Motor neuron (in vitro differentiated cells): ENCODE data around the gene ZNF474. TPM values are rescaled to one million over a fixed set of nuclear protein-coding genes. Genes with fewer than 3 reads are reported as not detected.

Source experiments
- ATAC-seq, 8 experiments: fragments of 200-7000 bp; cut with Tn5 transposase; replicated peaks in 6 of 8; 2 replicates each; pipeline ENCODE4 v1.8.0; 2021; ENCODE audit warnings: mild to moderate bottlenecking in 8 of 8, moderate library complexity in 8 of 8
- H3K27ac ChIP-seq, 2 donors: fragments of 250-450 bp; sonication (Bioruptor Pico); 2 replicates each; pipeline ENCODE4 v1.9.0; 2021; ENCODE audit warnings: antibody characterized with exemption in 2 of 2, mild to moderate bottlenecking in 2 of 2, moderate library complexity in 1 of 2
- H3K4me1 ChIP-seq, 2 donors: fragments of 250-450 bp; sonication (Bioruptor Pico); replicated peaks in 1 of 2; 2 replicates each; pipeline ENCODE4 v1.6.1; 2021; ENCODE audit warnings: antibody characterized with exemption in 2 of 2, mild to moderate bottlenecking in 2 of 2, moderate library complexity in 1 of 2
- H3K4me3 ChIP-seq, 5 donors: fragments of 250-450 bp; sonication (Bioruptor Pico); 2 replicates each; pipeline ENCODE4 v1.9.0; 2021; ENCODE audit warnings: antibody characterized with exemption in 5 of 5, mild to moderate bottlenecking in 5 of 5, moderate library complexity in 4 of 5
- WGBS, 10 experiments: fragments of 450-650 bp; shearing (Covaris generic); methylation state at CpG; one replicate each; pipeline ENCODE4 v1.0.0; 2022; 5-methylcytosine and 5-hydroxymethylcytosine counted together
- in situ Hi-C, 9 experiments: fragments of 400-800 bp; cut with MboI; loops; one replicate each; pipeline ENCODE4 v1.15.0; 2021; ENCODE audit warnings: low sequenced_read_pairs in 9 of 9, low pct_unique_long_range_greater_than_20kb in 2 of 9; ENCODE audit not compliant: unreplicated experiment in 9 of 9
- total RNA-seq, 8 experiments: library from RNA; unstranded; fragments of 300-600 nt; gene quantifications; 2 replicates each; pipeline versions ENCODE4 v1.2.3 to v1.2.4, GENCODE V29; 2022

ZNF474 gene
- total RNA-seq, 8 experiments from 2014 or later, result 0.21 to 15.9 (median 0.63) TPM

DNA sequence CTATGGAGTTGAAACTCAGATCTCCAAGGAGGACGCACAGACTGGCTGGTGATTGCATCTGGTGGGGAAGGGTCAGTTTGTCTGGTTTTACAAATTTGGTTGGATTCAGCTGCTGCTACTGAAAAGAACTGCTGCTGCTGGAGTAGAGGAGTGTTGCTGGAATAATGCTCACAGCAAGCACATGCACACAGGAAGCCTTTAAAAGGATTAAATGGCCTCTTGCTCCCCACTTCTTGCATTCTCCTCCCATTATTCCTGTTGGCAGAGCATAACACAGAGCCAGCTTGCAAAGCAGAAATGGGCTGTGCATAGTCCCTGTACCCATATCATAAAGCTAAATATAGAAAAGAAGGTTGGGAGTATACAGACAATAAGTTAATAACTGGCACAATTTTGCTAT lies 16.6 kb downstream of the ZNF474 start:
- Histone ChIP-seq H3K4me1 (no peaks in the 10 kb centered on the region), H3K4me3 (no peak overlapping the region), H3K27ac (no peak overlapping the region)
- in situ Hi-C loops, result no loop called here
- no peak for ATAC-seq
- 60 to 100% (median 75%) methylated on average over 1 of the region's 1 CpG; no CpG with 5 or more reads in 3 of the 10 experiments for WGBS, 10 experiments

DNA sequence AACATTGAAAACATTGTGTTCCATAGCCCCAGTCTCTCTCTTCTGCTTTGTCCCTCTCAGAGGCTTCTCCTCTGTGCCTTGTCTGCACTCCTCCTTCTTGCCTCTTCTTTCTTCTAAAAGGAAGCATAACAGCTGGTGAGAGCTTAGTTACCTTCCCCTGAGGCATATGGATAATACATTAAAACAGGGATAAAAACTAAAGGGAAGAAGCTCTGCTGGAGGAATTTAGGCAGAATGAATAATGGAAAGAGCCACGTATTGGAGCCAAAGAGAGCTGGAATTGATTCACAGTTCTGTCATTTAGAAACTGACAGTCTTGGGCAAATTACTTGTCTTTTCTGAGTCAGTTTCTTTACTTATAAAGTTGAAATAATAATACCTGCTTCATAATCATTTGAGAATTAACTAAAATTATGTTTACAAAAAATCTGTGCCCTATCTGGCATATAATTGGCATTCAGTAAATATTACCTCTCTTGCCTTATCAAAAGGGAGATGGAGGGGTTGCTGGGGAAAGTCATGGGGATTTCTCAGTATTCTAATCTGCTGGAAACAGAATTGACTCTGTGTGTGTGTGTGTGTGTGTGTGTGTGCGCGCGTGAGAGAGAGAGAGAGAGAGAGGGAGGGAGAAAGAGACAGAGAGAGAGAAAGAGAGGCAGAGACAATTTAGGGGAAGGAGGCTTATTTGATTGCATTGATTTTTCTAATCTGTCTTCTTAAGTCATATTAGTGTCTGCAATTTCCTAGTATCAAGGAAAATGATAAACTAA lies 20.2 kb downstream of the ZNF474 start:
- H3K4me3 ChIP-seq, result no peak overlapping the region
- no peak overlapping the region for H3K27ac ChIP-seq
- no peaks in the 10 kb centered on the region for H3K4me1 ChIP-seq
- WGBS, 10 experiments, result 0 to 75% (median 53%) methylated on average over 1 to 4 of the region's 4 CpGs; no CpG with 5 or more reads in 4 of the 10 experiments
- peak in 3 of 8 experiments; percentile 17 to 58 (median 32) for ATAC-seq
- in situ Hi-C loops, result no loop called here

DNA sequence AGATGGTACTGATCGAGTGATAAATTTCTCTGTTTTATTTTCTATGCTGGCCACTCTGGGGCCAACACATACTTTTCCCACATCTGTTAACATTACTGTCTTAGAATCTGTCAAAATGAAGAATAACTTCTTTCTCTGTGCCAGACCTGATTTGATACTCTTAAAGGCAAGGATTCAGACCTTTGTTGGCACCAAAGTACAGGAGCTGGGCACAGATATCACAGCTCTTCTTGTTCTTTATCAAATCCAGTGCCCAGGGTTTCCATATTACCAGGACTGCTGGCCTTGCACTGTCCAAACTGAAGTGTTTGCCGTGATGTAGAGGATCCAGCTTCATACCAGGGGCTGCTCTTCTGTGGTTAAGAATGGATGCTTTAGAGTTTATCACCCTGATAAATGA lies 20.9 kb downstream of the ZNF474 start:
- H3K4me3 ChIP-seq, result no peak overlapping the region
- H3K4me1 ChIP-seq, result no peaks in the 10 kb centered on the region
- in situ Hi-C loops, result no loop called here
- no peak overlapping the region for H3K27ac ChIP-seq
- peak in 3 of 8 experiments; percentile 36 to 81 (median 45) for ATAC-seq
- WGBS, 10 experiments, result 8 to 100% (median 70%) methylated on average over 1 to 2 of the region's 2 CpGs; no CpG with 5 or more reads in 3 of the 10 experiments

DNA sequence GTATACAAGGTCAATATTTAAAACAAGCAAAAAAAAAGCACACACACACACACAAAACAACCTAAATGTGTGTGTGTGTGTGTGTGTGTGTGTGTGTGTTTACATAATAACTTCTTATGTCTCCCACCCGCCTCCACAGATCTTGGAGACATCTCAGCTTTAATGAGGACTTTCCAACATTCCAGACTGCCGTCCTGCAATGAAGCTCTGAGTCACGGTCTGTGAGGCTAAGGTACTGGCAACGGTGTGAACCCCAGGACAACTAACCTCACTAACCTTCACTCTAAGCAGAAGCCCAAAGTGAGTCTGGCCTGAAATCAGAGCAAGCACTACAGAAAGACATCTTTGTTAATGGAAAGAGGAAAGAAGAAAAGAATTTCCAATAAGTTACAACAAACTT lies 22.3 kb downstream of the ZNF474 start:
- WGBS, 10 experiments, result 0 to 100% (median 69%) methylated on average over 1 to 3 of the region's 4 CpGs; no CpG with 5 or more reads in 4 of the 10 experiments
- no peaks in the 10 kb centered on the region for H3K4me1 ChIP-seq
- H3K4me3 ChIP-seq, result no peak overlapping the region
- no peak for ATAC-seq
- in situ Hi-C loops, result no loop called here
- no peak overlapping the region for H3K27ac ChIP-seq

DNA sequence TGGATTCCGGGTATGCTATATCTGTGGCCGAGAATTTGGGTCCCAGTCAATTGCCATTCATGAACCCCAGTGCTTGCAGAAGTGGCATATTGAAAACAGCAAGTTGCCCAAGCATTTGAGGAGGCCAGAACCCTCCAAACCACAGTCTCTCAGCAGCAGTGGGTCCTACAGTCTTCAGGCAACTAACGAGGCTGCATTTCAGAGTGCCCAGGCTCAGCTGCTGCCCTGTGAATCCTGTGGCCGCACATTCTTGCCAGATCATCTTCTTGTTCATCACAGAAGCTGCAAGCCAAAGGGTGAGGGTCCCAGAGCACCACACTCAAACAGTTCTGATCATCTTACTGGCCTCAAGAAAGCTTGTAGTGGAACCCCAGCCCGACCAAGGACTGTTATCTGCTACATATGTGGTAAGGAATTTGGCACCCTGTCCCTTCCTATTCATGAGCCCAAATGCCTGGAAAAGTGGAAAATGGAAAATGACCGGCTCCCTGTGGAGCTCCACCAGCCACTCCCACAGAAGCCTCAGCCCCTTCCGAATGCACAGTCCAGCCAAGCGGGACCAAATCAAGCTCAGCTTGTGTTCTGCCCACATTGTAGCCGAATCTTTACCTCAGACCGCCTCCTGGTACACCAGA lies 23.0 kb downstream of the ZNF474 start:
- in situ Hi-C loops, result no loop called here

DNA sequence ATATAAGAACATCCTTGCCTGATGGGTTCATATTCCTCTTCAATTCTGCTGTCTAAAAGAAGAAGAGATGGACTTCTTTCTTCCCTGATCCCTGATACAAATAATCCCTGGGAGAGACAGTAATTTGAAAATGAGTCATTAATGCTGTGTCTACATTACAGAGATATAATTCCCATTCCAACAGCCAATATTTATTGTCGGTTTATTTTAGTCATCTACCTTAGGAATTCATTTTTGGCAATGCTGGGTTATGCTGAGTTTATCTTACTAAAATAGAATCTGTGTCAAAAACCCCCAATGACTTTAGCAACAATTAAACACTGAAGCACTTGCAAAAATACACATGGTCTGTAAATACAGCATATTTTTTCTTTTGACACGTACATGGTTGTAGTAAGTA lies 23.9 kb downstream of the ZNF474 start:
- Histone ChIP-seq H3K4me3 (no peak overlapping the region), H3K4me1 (no peaks in the 10 kb centered on the region), H3K27ac (no peak overlapping the region)
- peak in 1 of 8 experiments; percentile 10 for ATAC-seq
- WGBS, 10 experiments, result 17 to 100% (median 86%) methylated on average over 1 to 2 of the region's 2 CpGs; no CpG with 5 or more reads in 2 of the 10 experiments
- in situ Hi-C loops, result no loop called here

More for the DNA sequence above, 23.0 kb downstream of the ZNF474 start:
- Histone ChIP-seq H3K27ac (no peak overlapping the region), H3K4me1 (no peaks in the 10 kb centered on the region), H3K4me3 (no peak overlapping the region)
- 21 to 100% (median 82%) methylated on average over 1 to 9 of the region's 10 CpGs; no CpG with 5 or more reads in 1 of the 10 experiments for WGBS, 10 experiments
- peak in 2 of 8 experiments; percentile 30 to 59 for ATAC-seq

DNA sequence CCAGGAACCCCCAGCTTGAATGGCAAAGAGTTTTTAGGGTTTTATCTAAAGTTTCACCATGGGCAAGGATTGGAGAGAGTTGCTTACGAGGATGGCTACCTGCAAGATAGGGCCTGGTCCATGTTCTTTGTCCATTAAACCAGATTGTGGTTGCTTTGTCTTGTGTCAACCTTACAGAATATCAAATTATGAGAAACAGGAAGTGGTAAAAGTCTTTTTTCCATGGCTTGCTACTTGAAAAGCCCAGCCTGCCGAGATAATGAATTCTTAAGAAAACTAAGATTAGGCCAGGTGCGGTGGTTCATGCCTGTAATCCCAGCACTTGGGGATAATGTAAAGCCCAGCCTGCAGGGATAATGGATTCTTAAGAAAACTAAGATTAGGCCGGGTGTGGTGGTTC lies 24.4 kb downstream of the ZNF474 start:
- 80 to 100% (median 94%) methylated on average over 1 to 4 of the region's 4 CpGs; no CpG with 5 or more reads in 2 of the 10 experiments for WGBS, 10 experiments
- H3K4me1 ChIP-seq, result no peaks in the 10 kb centered on the region
- no peak overlapping the region for H3K27ac ChIP-seq
- in situ Hi-C loops, result no loop called here
- no peak for ATAC-seq
- no peak overlapping the region for H3K4me3 ChIP-seq

DNA sequence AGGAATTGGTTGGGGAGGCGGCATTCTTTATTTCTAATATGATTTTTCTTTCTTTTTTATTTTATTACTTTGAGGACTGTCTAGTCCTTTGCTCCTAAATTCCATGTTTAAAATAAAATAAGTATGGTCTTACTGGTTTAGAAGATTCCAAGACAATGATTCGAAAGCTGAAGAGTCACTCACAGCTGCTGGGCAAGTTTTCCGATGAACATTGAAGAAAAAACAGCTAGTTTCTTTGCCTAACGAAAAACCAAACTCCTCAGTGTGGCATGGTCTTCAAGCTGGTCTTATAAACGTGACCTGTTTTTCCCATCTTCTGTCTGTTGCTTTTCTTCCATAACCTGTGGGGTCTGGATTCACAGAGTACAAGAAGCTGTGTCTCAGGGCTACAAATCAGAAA lies 25.1 kb downstream of the ZNF474 start:
- in situ Hi-C loops, result no loop called here
- Histone ChIP-seq H3K4me3 (no peak overlapping the region), H3K27ac (no peak overlapping the region), H3K4me1 (no peaks in the 10 kb centered on the region)
- no peak for ATAC-seq
- whole genome bisulfite sequencing, 10 experiments, result 25 to 96% (median 85%) methylated on average over 2 to 5 of the region's 5 CpGs

DNA sequence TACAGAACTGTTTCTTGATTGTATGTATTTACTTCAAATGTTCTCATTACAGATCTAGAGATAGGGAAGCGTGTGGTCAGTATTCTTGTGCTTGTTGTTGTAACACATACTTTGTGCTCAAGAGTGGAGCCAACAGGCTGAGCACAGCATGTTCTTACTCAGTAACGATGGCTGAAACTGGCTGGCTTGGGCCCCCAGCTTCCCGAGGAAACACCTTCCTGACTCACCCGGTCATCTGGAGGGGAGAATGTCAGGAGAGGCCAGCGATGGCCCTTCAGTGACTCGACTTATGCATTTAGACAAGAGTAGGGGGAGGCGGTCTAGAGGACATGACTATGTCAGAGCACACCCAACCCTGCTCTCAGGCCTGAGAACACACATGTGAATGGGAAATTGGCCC lies 25.6 kb downstream of the ZNF474 start:
- H3K4me3 ChIP-seq, result no peak overlapping the region
- H3K4me1 ChIP-seq, result no peaks in the 10 kb centered on the region
- H3K27ac ChIP-seq, result no peak overlapping the region
- peak in 2 of 8 experiments; percentile 50 to 70 for ATAC-seq
- in situ Hi-C loops, result no loop called here
- WGBS, 10 experiments, result 0 to 100% (median 73%) methylated on average over 1 to 6 of the region's 7 CpGs; no CpG with 5 or more reads in 4 of the 10 experiments

DNA sequence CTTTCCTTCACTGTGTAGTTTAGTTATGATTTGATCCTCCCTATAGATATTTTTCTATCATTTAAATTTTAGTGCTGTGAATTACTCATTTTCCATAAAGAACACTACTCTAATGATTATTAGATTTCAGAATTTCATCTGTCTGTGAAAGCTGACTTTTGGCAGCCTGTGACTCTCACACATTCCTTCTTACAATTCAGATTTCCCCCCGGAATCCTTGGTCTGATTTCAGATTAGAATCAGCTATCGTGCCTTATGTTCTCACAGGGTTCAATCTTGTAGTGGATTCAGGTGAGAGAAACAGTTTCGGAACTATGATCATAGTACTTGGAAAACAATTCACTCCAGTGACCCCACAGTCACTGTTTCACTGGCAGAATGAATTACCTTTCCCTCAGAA lies 26.2 kb downstream of the ZNF474 start:
- Histone ChIP-seq H3K4me3 (no peak overlapping the region), H3K4me1 (no peaks in the 10 kb centered on the region), H3K27ac (no peak overlapping the region)
- ATAC-seq, result no peak
- in situ Hi-C loops, result no loop called here
- 50 to 100% (median 90%) methylated on average over 1 to 3 of the region's 3 CpGs; no CpG with 5 or more reads in 2 of the 10 experiments for WGBS, 10 experiments

DNA sequence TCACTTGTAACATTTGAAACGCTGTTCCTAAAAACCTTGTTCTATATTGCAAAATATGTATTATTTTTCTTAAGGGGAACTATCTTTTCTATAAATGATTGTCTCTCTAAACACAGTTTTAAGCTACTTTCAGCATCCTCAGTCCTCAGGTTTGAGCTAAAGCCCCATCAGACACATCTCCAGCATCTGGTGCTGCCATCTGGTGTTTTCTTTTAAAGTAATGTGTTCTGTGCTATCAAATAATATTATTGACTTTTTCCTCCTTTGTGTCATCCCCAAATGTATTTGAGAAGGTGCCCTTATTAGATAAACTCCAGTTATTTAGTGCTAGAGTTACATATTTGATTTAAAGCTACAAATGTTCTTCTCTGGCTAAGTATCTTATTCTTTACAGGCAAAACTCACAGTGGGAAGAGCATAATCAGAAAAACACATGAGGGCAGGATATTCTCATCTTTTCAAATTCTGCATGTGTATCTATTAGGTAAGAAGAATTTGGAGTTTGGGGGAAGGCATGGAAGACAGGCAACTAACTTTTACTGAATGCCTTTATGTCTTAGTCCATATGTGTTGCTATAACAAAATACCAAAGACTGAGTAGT lies 27.5 kb downstream of the ZNF474 start:
- peak in 6 of 8 experiments; percentile 39 to 81 (median 50) for ATAC-seq
- Histone ChIP-seq H3K4me3 (no peak overlapping the region), H3K4me1 (no peaks in the 10 kb centered on the region), H3K27ac (no peak overlapping the region)
- in situ Hi-C loops, result no loop called here
- WGBS, 10 experiments, result 18 to 64% (median 38%) methylated on average over 1 of the region's 1 CpG; no CpG with 5 or more reads in 2 of the 10 experiments

DNA sequence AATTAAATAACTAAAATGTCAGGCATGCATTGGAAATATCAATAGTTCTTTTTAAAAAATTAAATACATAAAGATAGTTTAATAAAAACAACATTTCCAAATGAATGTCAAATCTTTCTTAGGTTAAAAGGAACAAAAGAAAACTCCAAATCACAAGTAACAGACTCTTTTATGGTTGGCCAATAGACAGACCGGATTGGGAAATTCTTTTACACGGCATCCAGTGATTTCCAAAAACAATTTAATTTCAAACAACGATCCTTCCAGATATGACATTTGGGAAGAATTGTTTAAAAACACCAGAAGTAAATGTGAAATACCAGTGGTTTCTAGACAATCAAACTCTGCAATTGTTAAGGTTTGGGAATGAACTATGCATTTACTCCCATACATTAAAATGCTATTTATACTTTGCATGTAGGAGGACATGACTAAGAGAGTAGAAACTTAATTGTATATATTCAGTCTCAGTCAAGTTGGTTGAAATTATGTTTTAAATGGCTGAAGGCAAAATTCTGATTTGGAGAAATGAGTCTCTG lies 32.8 kb downstream of the ZNF474 start:
- Histone ChIP-seq H3K4me3 (no peak overlapping the region), H3K4me1 (peaks cover 12 to 16% of the 10 kb centered on the region in 2 donors), H3K27ac (no peak overlapping the region)
- in situ Hi-C loops, result no loop called here
- 0 to 100% (median 91%) methylated on average over 3 of the region's 3 CpGs; no CpG with 5 or more reads in 1 of the 10 experiments for WGBS, 10 experiments
- ATAC-seq, result peak in 1 of 8 experiments; percentile 15
